Mucosa of stomach (tissue), 1 donor: ENCODE measurements around the gene CCR6.

Source experiments
- H3K27me3 ChIP-seq: one replicate; pipeline ENCODE4 v1.7.0; 2013; ENCODE audit warnings: mild to moderate bottlenecking, low read length; ENCODE audit not compliant: control insufficient read depth, insufficient read depth
- H3K36me3 ChIP-seq: one replicate; pipeline ENCODE4 v1.7.0; 2013; ENCODE audit warnings: low read length; ENCODE audit not compliant: control insufficient read depth, insufficient read depth
- H3K4me1 ChIP-seq: one replicate; pipeline ENCODE4 v1.7.0; 2013; ENCODE audit warnings: mild to moderate bottlenecking, low read length; ENCODE audit not compliant: control insufficient read depth, insufficient read depth
- H3K4me3 ChIP-seq: one replicate; pipeline ENCODE4 v1.7.0; 2013; ENCODE audit warnings: low read length
- H3K9ac ChIP-seq: one replicate; pipeline ENCODE4 v1.7.0; 2013; ENCODE audit warnings: mild to moderate bottlenecking, low read length, moderate library complexity
- H3K9me3 ChIP-seq: one replicate; pipeline ENCODE4 v1.7.0; 2013; ENCODE audit warnings: mild to moderate bottlenecking, low read length, moderate library complexity; ENCODE audit not compliant: control insufficient read depth
- donor health status: Pancreatic carcinoma.

Gene CCR6

DNA sequence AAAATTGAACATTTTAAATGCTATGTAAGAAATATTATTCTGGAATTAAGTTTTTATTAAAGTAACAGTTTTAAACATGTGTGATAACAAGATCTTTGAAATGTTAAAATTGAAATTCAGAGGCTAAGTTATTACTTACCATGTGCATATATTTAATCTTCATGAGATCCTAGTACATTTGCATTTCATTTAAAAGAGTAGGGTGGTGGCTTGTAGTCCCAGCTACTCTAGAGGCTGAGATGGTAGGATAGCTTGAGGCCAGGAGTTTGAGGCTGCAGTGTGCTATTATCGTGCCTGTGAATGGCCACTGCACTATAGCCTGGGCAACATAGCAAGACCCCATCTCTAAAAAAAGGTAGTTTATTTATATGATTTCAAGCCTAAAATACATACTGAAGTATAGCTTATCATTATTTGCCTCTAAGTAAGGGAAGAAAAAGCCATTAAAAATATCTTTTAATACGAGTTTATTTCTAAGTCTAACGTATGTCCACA lies 3.0 kb downstream of the CCR6 start:
- no peaks in the 10 kb centered on the region for H3K9me3 ChIP-seq
- H3K36me3 ChIP-seq = no peaks in the 10 kb centered on the region
- H3K27me3 ChIP-seq = no peaks in the 10 kb centered on the region
- H3K4me3 ChIP-seq = no peak overlapping the region
- peaks cover 17% of the 10 kb centered on the region for H3K4me1 ChIP-seq
- H3K9ac ChIP-seq = no peak overlapping the region

DNA sequence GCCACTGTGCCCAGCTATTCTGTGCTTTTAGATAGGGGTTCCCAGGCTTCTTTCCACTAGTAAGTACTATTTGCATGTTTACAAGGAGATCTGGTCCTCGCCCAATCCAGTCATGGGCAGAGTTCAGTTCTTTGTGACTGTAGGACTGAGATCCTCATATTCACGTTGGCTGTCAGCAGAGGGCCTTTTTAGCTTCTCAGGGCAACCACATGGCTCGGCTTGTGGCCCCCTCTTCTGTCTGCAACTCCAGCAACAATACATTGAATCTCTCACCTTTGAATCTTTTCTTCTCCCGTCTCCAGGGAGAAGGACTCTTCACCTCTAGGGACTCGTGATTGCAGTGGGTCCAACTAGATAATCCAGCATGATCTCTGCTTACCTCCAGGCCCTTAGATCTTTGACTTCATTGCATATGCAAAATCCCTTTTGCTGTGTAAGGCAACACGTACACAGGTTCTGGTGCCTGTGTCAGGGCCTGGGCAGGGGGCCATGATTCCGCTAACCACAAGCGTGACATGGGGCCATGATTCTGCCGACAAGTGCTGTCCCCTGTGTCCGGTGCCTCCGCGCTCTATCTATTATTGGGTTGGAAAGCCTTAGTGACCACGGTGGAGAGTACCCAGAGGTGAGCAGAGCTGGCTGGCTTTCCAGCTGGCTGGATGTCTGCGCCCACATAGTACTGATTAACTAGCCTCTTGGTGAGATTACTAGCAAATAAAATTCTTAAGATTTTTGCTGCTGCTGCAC lies 5.1 kb downstream of the CCR6 start:
- Histone ChIP-seq H3K36me3 (no peaks in the 10 kb centered on the region), H3K4me3 (no peak overlapping the region), H3K27me3 (no peaks in the 10 kb centered on the region), H3K4me1 (peaks cover 5% of the 10 kb centered on the region), H3K9me3 (no peaks in the 10 kb centered on the region), H3K9ac (no peak overlapping the region)

DNA sequence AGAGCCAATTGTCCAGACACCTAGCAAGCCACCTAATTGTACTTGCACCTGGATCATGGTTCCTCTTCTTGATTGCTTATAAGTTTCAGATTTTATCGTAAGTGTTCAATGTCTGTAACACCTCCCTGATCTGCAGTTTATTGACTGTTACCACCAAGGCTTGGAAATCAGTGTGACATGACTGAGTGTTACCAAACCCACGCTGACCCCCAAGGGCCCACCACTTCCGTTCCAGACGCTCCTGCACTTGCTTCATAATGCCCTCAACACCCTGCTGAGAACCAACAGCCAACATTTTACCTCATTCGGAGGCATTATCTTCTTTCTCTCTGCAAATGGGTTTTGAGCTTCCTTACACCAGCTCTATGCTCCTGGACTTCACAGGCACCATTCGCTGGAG lies 6.3 kb downstream of the CCR6 start:
- H3K4me1 ChIP-seq = no peaks in the 10 kb centered on the region
- H3K36me3 ChIP-seq = no peaks in the 10 kb centered on the region
- no peaks in the 10 kb centered on the region for H3K27me3 ChIP-seq
- no peak overlapping the region for H3K9ac ChIP-seq
- no peaks in the 10 kb centered on the region for H3K9me3 ChIP-seq
- H3K4me3 ChIP-seq = no peak overlapping the region

DNA sequence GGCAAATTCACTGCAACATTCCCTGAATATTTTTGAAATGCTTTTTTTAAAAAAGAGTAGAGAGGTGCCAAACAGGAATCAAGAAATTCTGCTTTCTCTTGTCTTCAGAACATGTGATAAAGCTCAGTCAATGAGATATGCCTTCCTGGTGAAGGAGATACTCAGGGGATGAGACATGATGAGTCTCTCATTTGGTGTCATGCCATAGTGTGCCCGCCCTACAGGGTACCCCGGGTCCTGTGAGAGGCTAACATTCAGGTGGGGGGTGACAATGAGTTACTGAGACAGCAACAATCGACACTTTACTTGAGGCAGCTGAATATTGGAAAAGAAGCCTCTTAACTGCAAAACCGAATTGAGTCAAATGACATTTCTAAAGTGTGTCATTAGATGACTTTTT lies 6.7 kb downstream of the CCR6 start:
- Histone ChIP-seq H3K4me3 (no peak overlapping the region), H3K27me3 (no peaks in the 10 kb centered on the region), H3K36me3 (no peaks in the 10 kb centered on the region), H3K4me1 (no peaks in the 10 kb centered on the region), H3K9ac (no peak overlapping the region), H3K9me3 (no peaks in the 10 kb centered on the region)

DNA sequence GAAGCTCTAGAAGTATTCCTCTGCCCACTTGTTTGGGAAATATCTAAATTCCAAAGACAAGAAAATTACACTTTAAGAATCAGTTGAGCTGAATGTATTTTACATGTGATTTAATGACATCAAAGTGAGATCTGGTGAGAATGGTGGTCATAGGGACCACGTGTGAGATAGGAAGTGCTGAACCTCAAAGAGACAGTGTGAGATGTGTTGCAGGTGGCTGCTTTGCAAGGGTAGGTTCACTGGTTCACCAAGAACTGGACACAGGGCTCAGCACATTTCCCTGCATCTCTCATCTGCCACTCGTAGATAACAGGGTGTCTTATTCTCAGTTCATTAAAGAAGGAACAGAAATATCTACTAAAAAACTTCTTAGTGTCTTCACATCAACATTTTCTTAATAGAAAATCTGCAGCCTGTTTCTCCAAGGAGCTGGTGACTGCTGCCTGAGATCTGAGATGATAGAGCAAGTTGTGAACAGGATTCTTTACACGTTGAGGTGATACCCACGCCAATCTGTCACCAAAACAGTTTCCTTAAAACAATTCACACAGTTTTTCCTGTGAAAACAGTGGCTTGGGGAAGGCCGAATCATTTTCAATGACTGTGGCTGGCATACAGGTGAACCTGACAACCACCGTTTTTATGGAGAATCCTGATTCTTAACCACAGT lies 7.2 kb downstream of the CCR6 start:
- no peaks in the 10 kb centered on the region for H3K9me3 ChIP-seq
- no peaks in the 10 kb centered on the region for H3K36me3 ChIP-seq
- H3K4me1 ChIP-seq = no peaks in the 10 kb centered on the region
- no peaks in the 10 kb centered on the region for H3K27me3 ChIP-seq
- H3K9ac ChIP-seq = no peak overlapping the region
- H3K4me3 ChIP-seq = no peak overlapping the region

DNA sequence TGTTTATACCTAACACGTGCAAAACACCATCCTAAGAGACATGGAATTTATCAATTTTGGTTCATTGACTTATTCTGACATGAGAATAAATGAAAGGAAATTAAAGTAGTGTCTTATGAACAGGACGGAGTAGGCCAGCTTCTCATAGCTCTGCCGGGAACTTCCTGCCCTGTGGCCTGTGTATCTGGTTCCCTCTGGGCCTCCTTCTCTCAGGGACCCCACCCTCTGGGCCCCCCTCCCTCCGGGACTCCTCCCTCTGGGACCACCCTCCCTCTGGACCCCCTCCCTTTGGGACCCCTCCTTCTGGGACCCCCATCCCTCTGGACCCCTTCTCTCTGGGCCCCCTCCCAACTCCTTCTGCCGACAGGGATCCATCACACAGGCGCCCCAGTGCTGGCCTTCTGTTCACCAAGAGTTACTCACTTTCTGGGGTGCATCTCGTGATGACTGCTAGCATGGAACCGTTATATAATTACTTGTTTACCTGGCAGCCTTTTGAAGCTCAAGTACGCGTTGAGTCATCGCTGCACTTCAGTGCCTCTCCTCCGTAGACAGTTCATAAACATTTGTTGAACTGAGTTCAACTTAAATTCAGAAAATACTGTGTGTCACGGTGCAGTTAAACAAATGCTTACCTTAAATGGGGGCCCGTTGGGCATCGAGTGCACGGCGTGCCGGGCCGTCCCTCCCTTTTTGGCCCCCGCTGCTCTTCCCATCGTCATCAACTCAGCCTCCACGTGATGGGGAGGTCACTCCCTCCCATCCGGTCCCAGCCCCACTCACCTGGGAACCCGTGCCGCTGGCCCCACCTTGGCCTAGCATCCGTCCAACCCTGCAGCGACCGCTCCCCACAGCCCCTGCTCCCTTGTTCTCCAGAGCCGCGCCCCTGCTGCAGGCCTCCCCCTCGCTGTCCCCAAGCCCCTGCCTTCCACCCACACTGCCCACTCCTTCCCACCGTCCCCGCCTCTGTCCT lies 8.1 kb downstream of the CCR6 start:
- H3K4me3 ChIP-seq = no peak overlapping the region
- no peaks in the 10 kb centered on the region for H3K36me3 ChIP-seq
- no peaks in the 10 kb centered on the region for H3K9me3 ChIP-seq
- no peaks in the 10 kb centered on the region for H3K4me1 ChIP-seq
- no peaks in the 10 kb centered on the region for H3K27me3 ChIP-seq
- no peak overlapping the region for H3K9ac ChIP-seq

DNA sequence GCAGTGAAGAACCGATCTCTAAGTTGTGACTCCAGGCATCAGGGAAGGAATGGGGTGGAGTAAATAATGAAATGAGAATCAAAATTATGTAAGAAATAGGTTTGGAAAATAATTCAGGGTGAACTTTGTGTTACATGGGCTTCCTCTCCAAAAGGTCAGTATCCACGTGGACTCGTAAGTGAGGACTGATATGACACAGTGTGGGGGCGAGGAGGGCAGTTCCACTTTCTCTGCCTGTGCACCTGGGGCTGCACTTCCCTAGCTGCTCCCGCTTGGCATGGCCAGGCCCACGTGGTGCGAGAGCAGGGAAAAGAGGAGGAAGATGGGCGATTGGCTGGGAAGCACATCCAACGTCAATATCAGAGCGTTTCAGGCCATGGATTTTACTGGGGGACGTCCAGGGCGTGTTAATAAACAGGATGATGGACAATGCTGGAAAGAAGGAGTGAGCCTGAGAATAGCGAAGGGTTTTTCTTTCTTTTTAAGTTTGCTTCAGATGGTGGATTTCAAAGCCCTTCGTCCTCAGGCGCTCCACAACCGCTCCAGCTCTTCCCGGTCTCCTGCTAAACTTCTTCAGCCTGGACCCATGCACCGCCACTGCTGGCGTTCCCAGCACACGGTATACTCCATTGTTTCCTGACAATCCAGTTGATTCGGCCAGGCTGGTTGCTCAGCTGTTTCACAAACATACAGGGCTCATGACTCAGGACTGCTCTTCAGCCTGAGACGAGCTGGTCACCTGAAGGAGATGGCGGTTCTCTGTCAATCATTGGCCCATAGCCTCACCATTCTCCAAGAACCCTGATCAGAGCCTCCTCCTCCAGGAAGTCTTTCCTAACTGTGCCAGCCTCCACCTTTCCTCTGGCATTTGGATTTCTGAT lies 11.8 kb downstream of the CCR6 start:
- Histone ChIP-seq H3K36me3 (no peaks in the 10 kb centered on the region), H3K27me3 (no peaks in the 10 kb centered on the region), H3K9me3 (no peaks in the 10 kb centered on the region), H3K4me3 (no peak overlapping the region), H3K9ac (no peak overlapping the region), H3K4me1 (no peaks in the 10 kb centered on the region)

DNA sequence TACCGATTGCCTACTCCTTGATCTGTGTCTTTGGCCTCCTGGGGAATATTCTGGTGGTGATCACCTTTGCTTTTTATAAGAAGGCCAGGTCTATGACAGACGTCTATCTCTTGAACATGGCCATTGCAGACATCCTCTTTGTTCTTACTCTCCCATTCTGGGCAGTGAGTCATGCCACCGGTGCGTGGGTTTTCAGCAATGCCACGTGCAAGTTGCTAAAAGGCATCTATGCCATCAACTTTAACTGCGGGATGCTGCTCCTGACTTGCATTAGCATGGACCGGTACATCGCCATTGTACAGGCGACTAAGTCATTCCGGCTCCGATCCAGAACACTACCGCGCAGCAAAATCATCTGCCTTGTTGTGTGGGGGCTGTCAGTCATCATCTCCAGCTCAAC lies 13.5 kb downstream of the CCR6 start:
- Histone ChIP-seq H3K9me3 (no peaks in the 10 kb centered on the region), H3K4me3 (no peak overlapping the region), H3K27me3 (no peaks in the 10 kb centered on the region), H3K4me1 (peaks cover 12% of the 10 kb centered on the region), H3K36me3 (no peaks in the 10 kb centered on the region), H3K9ac (no peak overlapping the region)

DNA sequence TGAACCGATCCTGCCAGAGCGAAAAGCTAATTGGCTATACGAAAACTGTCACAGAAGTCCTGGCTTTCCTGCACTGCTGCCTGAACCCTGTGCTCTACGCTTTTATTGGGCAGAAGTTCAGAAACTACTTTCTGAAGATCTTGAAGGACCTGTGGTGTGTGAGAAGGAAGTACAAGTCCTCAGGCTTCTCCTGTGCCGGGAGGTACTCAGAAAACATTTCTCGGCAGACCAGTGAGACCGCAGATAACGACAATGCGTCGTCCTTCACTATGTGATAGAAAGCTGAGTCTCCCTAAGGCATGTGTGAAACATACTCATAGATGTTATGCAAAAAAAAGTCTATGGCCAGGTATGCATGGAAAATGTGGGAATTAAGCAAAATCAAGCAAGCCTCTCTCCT lies 14.2 kb downstream of the CCR6 start:
- Histone ChIP-seq H3K4me1 (peaks cover 18% of the 10 kb centered on the region), H3K9me3 (no peaks in the 10 kb centered on the region), H3K9ac (no peak overlapping the region), H3K4me3 (no peak overlapping the region), H3K27me3 (no peaks in the 10 kb centered on the region), H3K36me3 (no peaks in the 10 kb centered on the region)

DNA sequence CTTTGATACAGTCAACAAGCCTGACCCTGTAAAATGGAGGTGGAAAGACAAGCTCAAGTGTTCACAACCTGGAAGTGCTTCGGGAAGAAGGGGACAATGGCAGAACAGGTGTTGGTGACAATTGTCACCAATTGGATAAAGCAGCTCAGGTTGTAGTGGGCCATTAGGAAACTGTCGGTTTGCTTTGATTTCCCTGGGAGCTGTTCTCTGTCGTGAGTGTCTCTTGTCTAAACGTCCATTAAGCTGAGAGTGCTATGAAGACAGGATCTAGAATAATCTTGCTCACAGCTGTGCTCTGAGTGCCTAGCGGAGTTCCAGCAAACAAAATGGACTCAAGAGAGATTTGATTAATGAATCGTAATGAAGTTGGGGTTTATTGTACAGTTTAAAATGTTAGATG lies 15.0 kb downstream of the CCR6 start:
- Histone ChIP-seq H3K27me3 (no peaks in the 10 kb centered on the region), H3K9ac (no peak overlapping the region), H3K4me3 (no peak overlapping the region), H3K4me1 (peaks cover 18% of the 10 kb centered on the region), H3K9me3 (no peaks in the 10 kb centered on the region), H3K36me3 (no peaks in the 10 kb centered on the region)

DNA sequence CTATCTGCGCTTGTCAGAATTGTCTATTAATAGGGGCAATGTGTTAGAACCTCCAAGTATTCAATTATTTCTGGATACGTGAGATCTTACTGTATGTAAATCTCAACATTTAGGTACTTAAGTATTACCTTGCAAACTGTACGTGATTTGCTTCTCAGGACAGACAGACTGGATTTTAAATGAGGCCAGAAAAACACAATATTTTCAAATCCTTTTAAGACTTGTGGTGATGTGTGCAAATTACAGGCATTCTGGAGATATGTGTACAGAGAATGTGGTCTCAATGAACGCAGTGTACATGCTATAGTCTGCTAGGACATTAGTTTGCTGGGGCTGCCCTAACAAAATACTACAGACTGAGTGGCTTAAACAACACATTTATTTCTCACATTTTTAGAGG lies 16.9 kb downstream of the CCR6 start:
- Histone ChIP-seq H3K9me3 (no peaks in the 10 kb centered on the region), H3K9ac (no peak overlapping the region), H3K27me3 (no peaks in the 10 kb centered on the region), H3K4me1 (peaks cover 18% of the 10 kb centered on the region), H3K4me3 (no peak overlapping the region), H3K36me3 (no peaks in the 10 kb centered on the region)
